ENCODE measurements around the gene MREG. TPM values are rescaled to one million over a fixed set of nuclear protein-coding genes. Genes with fewer than 3 reads are reported as not detected.

The MREG gene
- total RNA-seq, 4 donors from 2014 or later, result 0.36 to 0.40 TPM; not detected in 2

- no peak overlapping the region for H3K4me3 ChIP-seq
- H3K27me3 ChIP-seq, result no peaks in the 10 kb centered on the region
- intact Hi-C loops (cut with DNase I; ENCODE audit: low total_unique reads), result no loop called here
- H3K9me3 ChIP-seq, result no peaks in the 10 kb centered on the region
- in situ Hi-C loops (cut with MboI; ENCODE audit: low sequenced_read_pairs in 4 of 4), result no loop called here
- TF ChIP-seq, protein P1, sequence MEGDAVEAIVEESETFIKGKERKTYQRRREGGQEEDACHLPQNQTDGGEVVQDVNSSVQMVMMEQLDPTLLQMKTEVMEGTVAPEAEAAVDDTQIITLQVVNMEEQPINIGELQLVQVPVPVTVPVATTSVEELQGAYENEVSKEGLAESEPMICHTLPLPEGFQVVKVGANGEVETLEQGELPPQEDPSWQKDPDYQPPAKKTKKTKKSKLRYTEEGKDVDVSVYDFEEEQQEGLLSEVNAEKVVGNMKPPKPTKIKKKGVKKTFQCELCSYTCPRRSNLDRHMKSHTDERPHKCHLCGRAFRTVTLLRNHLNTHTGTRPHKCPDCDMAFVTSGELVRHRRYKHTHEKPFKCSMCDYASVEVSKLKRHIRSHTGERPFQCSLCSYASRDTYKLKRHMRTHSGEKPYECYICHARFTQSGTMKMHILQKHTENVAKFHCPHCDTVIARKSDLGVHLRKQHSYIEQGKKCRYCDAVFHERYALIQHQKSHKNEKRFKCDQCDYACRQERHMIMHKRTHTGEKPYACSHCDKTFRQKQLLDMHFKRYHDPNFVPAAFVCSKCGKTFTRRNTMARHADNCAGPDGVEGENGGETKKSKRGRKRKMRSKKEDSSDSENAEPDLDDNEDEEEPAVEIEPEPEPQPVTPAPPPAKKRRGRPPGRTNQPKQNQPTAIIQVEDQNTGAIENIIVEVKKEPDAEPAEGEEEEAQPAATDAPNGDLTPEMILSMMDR (IDR thresholded peaks at IDR 0.05 in 4 of 5, conservative IDR thresholded peaks at IDR 0.05 in 1 of 5), result no peak
- TF ChIP-seq POLR2A (IDR thresholded peaks at IDR 0.05), result no peak
- ATAC-seq (no peak), DNase-seq (no peak)
- H3K36me3 ChIP-seq, result no peaks in the 10 kb centered on the region
- H3K4me1 ChIP-seq, result peaks cover 13 to 17% of the 10 kb centered on the region in 2 donors
- no peak overlapping the region for H3K27ac ChIP-seq
Measured at GRCh38 chr2:215970425-215970824, 42.9 kb downstream of the MREG start.

GRCh38 chr2:215969131-215969841, 44.1 kb downstream of the MREG start:
- no peak overlapping the region for H3K4me3 ChIP-seq
- in situ Hi-C loops (cut with MboI; ENCODE audit: low sequenced_read_pairs in 4 of 4) (no loop called here), intact Hi-C loops (cut with DNase I; ENCODE audit: low total_unique reads) (no loop called here)
- H3K9me3 ChIP-seq, result no peaks in the 10 kb centered on the region
- ATAC-seq, result no peak
- TF ChIP-seq, protein P1 (IDR thresholded peaks at IDR 0.05 in 4 of 5, conservative IDR thresholded peaks at IDR 0.05 in 1 of 5), result no peak
- no peak for TF ChIP-seq POLR2A (IDR thresholded peaks at IDR 0.05)
- H3K4me1 ChIP-seq, result peaks cover 11 to 12% of the 10 kb centered on the region in 2 donors
- H3K27me3 ChIP-seq, result no peaks in the 10 kb centered on the region
- DNase-seq, result no peak
- H3K27ac ChIP-seq, result no peak overlapping the region
- no peaks in the 10 kb centered on the region for H3K36me3 ChIP-seq

GRCh38 chr2:215968499-215968898, 44.9 kb downstream of the MREG start:
- no peak for DNase-seq
- intact Hi-C loops (cut with DNase I; ENCODE audit: low total_unique reads), result no loop called here
- ATAC-seq, result no peak
- in situ Hi-C loops (cut with MboI; ENCODE audit: low sequenced_read_pairs in 4 of 4), result no loop called here
- Histone ChIP-seq H3K36me3 (no peaks in the 10 kb centered on the region), H3K27ac (no peak overlapping the region), H3K4me3 (no peak overlapping the region), H3K27me3 (no peaks in the 10 kb centered on the region), H3K9me3 (no peaks in the 10 kb centered on the region), H3K4me1 (peaks cover 5% of the 10 kb centered on the region in 2 donors)
- no peak for TF ChIP-seq POLR2A (IDR thresholded peaks at IDR 0.05)
- TF ChIP-seq, protein P1 (IDR thresholded peaks at IDR 0.05 in 4 of 5, conservative IDR thresholded peaks at IDR 0.05 in 1 of 5), result no peak

GRCh38 chr2:215967590-215968378, 45.6 kb downstream of the MREG start:
- intact Hi-C loops (cut with DNase I; ENCODE audit: low total_unique reads) (no loop called here), in situ Hi-C loops (cut with MboI; ENCODE audit: low sequenced_read_pairs in 4 of 4) (no loop called here)
- H3K4me3 ChIP-seq, result no peak overlapping the region
- no peaks in the 10 kb centered on the region for H3K36me3 ChIP-seq
- no peaks in the 10 kb centered on the region for H3K27me3 ChIP-seq
- ATAC-seq, result no peak
- no peaks in the 10 kb centered on the region for H3K4me1 ChIP-seq
- TF ChIP-seq, protein P1 (IDR thresholded peaks at IDR 0.05 in 4 of 5, conservative IDR thresholded peaks at IDR 0.05 in 1 of 5), result no peak
- no peak for TF ChIP-seq POLR2A (IDR thresholded peaks at IDR 0.05)
- DNase-seq, result no peak
- no peak overlapping the region for H3K27ac ChIP-seq
- no peaks in the 10 kb centered on the region for H3K9me3 ChIP-seq
